Measurements from ENCODE around the gene ESYT3.

DNA sequence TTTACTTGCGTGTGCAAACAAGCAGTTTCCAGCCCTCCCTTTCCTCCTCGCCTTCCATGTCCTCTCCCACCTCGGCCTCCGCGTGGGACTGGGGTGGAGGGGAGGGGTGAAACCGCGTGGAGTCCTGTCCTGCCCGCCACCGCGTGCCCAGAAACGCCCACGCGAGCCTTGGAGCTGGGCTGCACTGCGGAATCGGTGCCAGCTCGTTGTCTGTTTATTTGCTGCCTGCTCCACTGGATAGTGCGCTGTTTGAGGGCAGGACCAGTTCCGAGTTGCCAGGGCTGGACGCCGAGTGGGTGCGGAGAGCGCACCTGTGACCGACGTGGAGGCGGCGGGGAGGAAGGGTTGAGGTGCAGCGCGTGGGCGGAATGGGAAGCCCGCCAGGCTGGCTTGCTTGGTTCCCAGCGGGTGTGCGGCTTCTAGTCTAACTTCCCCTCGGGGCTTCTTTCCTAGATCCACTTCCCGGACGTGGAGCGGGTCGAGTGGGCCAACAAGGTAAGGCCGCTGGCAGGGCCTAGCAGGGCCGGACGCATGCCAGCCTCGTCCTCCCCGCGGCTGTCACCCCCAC lies 17.3 kb downstream of the ESYT3 start:
- TF ChIP-seq, protein P1, sequence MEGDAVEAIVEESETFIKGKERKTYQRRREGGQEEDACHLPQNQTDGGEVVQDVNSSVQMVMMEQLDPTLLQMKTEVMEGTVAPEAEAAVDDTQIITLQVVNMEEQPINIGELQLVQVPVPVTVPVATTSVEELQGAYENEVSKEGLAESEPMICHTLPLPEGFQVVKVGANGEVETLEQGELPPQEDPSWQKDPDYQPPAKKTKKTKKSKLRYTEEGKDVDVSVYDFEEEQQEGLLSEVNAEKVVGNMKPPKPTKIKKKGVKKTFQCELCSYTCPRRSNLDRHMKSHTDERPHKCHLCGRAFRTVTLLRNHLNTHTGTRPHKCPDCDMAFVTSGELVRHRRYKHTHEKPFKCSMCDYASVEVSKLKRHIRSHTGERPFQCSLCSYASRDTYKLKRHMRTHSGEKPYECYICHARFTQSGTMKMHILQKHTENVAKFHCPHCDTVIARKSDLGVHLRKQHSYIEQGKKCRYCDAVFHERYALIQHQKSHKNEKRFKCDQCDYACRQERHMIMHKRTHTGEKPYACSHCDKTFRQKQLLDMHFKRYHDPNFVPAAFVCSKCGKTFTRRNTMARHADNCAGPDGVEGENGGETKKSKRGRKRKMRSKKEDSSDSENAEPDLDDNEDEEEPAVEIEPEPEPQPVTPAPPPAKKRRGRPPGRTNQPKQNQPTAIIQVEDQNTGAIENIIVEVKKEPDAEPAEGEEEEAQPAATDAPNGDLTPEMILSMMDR (IDR thresholded peaks at IDR 0.05; ENCODE audit: low read length) = no peak
- no peak for TF ChIP-seq EZH2 (IDR thresholded peaks at IDR 0.05; ENCODE audit: borderline replicate concordance, low read length)

Data from OCI-LY1 (cell line).